SK-N-MC (cell line): ENCODE results near the gene WHAMM.

Experiments
- DNase-seq: peaks from one replicate; pipeline ENCODE4 v3.0.0-alpha.2; 2011; ENCODE audit warnings: low read depth, low spot score
- H3K27ac ChIP-seq: fragments of 200-600 bp; sonication (generic); 2 replicates; pipeline ENCODE4 v1.5.1; 2016; ENCODE audit warnings: mixed run types
- H3K36me3 ChIP-seq: fragments of 200-600 bp; sonication (generic); 2 replicates; pipeline ENCODE4 v1.6.1; 2017; ENCODE audit warnings: antibody characterized with exemption, low read length, mixed read lengths; ENCODE audit not compliant: insufficient read depth
- H3K4me3 ChIP-seq: fragments of 200-600 bp; sonication (generic); 2 replicates; pipeline ENCODE4 v1.5.1; 2016
- H3K9ac ChIP-seq: fragments of 200-600 bp; sonication (generic); 2 replicates; pipeline ENCODE4 v1.8.0; 2017; ENCODE audit warnings: mixed run types, mixed read lengths; ENCODE audit not compliant: insufficient read length
- H3K9me3 ChIP-seq: fragments of 200-600 bp; sonication (generic); 2 replicates; pipeline ENCODE4 v1.6.1; 2017; ENCODE audit warnings: low read depth, mild to moderate bottlenecking, antibody characterized with exemption, low read length, moderate library complexity, mixed read lengths
- EZH2 ChIP-seq: fragments of 200-600 bp; sonication (generic); IDR thresholded peaks from one replicate; pipeline ENCODE4 v1.6.1; 2017; ENCODE audit warnings: antibody characterized with exemption
- FOXP2 ChIP-seq: optimal IDR thresholded peaks from 2 replicates; pipeline ENCODE3; 2011; ENCODE audit warnings: mild to moderate bottlenecking, moderate library complexity; ENCODE audit not compliant: insufficient read depth; ENCODE audit errors: extremely low read length, control extremely low read depth
- POLR2AphosphoS5 ChIP-seq: IDR thresholded peaks from 2 replicates; pipeline ENCODE4 v1.6.1; 2012; ENCODE audit warnings: mild to moderate bottlenecking, low read depth, low read length, borderline replicate concordance

The WHAMM gene

DNA sequence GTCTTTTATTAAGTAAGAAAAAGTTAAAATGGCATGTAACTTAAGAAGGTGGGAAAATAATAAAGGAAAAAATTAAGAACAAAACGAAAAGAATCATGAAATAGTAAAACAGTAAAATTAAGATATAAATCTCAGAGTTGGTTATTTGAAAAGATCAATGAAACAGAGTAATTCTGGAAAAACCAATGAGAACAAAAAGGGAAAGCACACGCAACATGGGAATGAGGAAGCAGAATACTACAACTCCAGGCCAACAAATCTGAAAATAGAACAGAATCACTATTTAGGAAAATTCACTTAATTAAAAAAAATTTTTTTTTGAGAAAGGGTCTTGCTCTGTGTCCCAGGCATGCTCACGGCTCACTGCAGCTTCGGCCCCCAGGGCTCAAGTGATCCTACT, 30.7 kb downstream of the WHAMM start:
- H3K9me3 ChIP-seq: no peaks in the 10 kb centered on the region
- TF ChIP-seq FOXP2: no peak
- TF ChIP-seq EZH2: no peak
- TF ChIP-seq POLR2AphosphoS5: no peak
- no peak overlapping the region for H3K4me3 ChIP-seq
- H3K36me3 ChIP-seq: peaks cover 11% of the 10 kb centered on the region; the same call in 1 of the 2 replicates
- no peak overlapping the region for H3K27ac ChIP-seq
- no peak for DNase-seq
- H3K9ac ChIP-seq: no peak overlapping the region

DNA sequence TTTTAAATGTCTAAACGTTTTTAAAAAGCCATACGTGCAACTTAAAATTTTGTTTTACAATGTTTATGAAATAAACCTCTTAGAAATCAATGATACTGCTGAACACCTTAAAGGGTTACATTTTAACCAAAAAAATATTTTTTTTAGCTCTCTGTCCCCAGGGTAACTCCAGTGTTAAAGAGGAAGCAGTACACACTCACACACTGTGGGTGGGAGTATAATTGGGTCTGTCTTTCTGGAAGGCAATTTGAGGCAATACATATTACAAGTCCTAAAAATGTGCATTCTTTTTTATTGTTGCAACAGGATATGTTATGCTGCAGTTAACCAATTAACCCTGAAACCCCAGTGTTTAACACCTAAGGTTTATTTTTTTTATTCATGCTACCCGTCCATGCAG, 34.1 kb downstream of the WHAMM start:
- Histone ChIP-seq H3K36me3 (no peaks in the 10 kb centered on the region), H3K27ac (no peak overlapping the region), H3K9ac (no peak overlapping the region), H3K9me3 (no peaks in the 10 kb centered on the region), H3K4me3 (no peak overlapping the region)
- DNase-seq: no peak
- TF ChIP-seq FOXP2: no peak
- no peak for TF ChIP-seq EZH2
- TF ChIP-seq POLR2AphosphoS5: no peak

DNA sequence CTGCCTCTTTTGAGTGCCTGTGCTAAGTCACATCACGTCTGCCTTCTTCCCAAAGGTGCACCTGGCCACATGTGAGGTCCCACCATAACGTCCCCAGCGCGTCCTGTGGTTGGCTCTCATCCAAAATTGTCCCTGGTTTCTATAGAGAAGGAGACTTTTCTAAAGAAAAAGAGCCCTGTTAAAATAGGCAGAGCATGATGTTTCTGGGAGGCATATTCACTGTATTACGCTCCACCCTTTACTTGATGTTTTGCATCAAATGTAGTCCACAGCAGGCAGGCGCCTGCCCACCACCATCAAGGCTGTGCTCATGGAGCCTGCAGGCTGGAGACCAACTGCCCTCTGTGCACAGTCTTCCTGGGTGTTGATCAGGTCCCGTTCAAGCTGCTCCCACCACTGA, 36.3 kb downstream of the WHAMM start:
- no peak for DNase-seq
- TF ChIP-seq FOXP2: no peak
- TF ChIP-seq POLR2AphosphoS5: no peak
- no peak for TF ChIP-seq EZH2
- Histone ChIP-seq H3K9me3 (no peaks in the 10 kb centered on the region), H3K4me3 (no peak overlapping the region), H3K36me3 (no peaks in the 10 kb centered on the region), H3K27ac (no peak overlapping the region), H3K9ac (no peak overlapping the region)

DNA sequence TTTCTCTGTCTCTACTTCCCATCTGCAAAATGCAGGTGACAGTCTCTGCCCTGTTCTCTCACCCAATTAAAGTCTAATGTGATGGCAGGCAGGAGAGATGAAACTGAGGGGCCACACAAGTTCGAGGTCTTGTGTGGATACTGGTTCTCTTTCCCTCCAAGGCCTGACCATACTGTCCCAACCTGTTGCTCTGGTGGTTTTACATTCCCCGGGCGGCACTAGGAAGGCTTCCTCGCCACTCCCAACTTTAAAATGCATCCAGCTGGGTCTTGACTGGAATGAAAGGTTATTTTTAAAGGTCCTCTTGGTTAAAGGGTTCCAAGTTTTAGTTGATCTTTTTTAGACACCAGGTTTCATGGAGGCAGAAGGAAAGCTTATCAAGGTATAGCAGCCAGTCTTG, 37.2 kb downstream of the WHAMM start:
- no peak for DNase-seq
- H3K27ac ChIP-seq: no peak overlapping the region
- H3K9me3 ChIP-seq: no peaks in the 10 kb centered on the region
- H3K4me3 ChIP-seq: no peak overlapping the region
- no peak overlapping the region for H3K9ac ChIP-seq
- no peaks in the 10 kb centered on the region for H3K36me3 ChIP-seq
- TF ChIP-seq FOXP2: no peak
- TF ChIP-seq EZH2: no peak
- no peak for TF ChIP-seq POLR2AphosphoS5

DNA sequence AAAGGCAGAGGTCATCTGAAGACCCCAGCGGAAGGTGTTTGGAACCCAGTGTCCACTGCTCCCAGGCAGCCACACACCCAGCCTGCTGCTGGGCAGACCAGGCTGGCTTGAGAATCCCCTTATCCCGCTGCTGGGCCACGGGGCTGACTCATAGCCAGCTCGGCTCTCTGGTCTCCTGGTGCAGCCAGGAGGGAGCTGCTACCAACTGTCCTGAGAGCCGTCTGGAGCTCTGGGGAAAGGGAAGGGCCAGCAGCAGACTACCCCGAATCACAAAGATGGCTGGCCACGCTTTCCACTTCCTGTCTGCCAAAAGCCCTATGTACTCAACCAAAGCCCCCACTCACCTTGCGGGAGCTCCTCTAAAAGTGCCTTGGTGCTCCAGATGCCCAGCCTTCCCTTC, 38.3 kb downstream of the WHAMM start:
- Histone ChIP-seq H3K9ac (no peak overlapping the region), H3K9me3 (no peaks in the 10 kb centered on the region), H3K36me3 (no peaks in the 10 kb centered on the region), H3K4me3 (no peak overlapping the region), H3K27ac (no peak overlapping the region)
- DNase-seq: no peak
- no peak for TF ChIP-seq FOXP2
- TF ChIP-seq EZH2: no peak
- TF ChIP-seq POLR2AphosphoS5: no peak

DNA sequence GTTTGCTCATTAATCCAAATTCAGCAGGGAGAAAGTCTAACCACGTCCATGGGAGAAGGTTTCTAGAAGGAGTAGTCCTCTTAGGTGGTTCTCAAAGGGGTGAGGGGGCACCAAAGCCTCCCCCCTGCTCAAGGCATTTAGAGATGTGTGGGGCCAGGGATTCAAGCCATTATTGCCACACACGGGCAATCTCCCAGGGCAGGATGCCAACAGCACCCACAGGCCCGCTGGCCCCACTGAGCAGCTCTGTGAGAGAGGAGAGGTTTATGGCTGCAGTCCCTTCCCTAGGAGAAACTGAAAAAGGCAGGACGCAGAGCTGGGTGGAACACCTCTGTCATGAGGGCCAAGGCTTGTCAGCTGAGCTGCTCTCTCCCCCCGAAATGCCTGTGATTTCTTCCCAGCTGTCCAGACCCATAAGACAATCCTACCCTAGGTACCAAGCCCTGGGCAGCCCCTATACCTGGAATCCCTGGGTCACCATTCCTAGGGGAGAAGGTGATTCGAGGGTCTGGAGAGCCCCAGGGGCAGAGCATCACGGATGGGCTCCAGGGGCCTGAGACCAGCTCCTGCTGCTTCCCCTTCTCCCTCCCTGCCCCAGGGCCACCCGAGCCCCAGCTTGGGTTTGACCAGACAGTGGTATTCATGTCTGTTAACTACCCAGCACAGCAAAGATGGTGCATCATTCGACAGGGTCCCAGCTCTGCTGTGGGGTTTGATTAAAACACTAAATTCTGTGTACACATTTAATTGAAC, 39.0 kb downstream of the WHAMM start:
- Histone ChIP-seq H3K9me3 (no peaks in the 10 kb centered on the region), H3K9ac (no peak overlapping the region), H3K4me3 (no peak overlapping the region), H3K27ac (no peak overlapping the region), H3K36me3 (no peaks in the 10 kb centered on the region)
- TF ChIP-seq POLR2AphosphoS5 (no peak), FOXP2 (no peak), EZH2 (no peak)
- no peak for DNase-seq

DNA sequence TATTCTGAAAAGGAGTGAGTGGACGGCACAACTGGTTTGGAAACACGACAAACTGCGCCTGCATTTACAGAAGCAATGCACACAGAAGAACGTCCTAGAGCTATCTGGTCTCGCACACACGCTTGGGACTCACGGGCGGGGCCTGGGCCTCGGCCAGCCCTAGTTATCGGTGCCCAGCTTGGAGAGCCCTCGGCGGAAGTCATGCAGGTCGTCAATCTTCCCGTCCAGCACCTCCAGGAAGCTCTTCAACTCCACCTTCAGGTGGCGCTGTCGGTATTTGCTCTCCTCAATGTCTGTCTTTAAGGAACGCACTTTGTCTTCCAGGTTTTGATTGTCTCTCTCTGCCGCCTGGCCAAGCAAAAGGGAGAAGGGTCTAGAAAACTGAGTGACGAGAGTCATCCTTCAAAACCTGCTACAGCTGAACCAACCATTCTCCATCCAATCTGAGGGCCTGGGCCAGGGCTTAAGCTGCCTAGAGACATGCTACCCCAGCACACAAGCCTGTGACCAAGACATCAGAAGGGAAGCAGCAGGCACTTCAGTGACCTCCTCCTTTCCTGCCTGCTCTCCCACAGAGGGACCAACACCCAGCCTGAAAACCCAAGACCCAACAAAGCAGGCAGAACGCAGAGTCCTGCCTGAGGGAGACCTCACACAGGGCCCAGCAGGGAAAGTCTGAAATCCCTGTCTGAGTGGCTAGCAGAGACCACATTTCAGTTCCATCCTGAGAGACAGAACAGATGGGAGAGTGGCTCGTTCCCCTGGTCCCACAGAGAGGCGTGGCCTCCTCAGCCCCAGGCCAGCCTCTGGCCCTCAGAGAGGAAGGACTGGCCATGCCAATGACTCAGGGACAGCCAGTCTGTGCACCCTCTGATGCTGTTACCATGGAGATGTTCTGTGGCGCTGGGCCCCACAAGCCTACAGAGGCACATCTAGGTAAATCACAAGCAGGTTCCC, 40.4 kb downstream of the WHAMM start:
- DNase-seq: no peak
- H3K27ac ChIP-seq: no peak overlapping the region
- no peaks in the 10 kb centered on the region for H3K36me3 ChIP-seq
- no peak overlapping the region for H3K4me3 ChIP-seq
- H3K9ac ChIP-seq: no peak overlapping the region
- H3K9me3 ChIP-seq: no peaks in the 10 kb centered on the region
- TF ChIP-seq POLR2AphosphoS5 (no peak), EZH2 (no peak), FOXP2 (no peak)

DNA sequence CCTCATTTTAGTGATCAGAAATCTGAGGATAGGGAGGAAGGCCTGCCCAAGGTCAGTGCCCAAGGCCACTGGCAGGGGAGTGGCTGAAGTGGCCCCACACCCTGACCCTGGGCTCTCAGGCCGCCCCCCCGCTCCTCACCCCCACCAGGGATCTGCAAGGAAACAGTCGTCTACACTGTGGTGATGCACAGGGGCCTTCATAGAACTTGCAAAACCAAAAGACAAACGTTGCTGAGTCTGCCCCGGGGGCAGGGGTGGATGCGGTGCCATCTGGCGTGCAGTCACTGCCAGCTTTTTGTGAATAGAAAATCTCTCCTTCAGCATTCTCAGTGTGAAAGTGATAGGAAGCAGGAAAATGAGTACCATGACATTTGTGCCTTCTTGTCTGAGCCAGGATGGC, 41.3 kb downstream of the WHAMM start:
- no peaks in the 10 kb centered on the region for H3K9me3 ChIP-seq
- peak overlapping the region; percentile 36; the same call in 1 of the 2 replicates for H3K4me3 ChIP-seq
- TF ChIP-seq EZH2 (no peak), POLR2AphosphoS5 (no peak), FOXP2 (no peak)
- no peak overlapping the region for H3K9ac ChIP-seq
- no peaks in the 10 kb centered on the region for H3K36me3 ChIP-seq
- DNase-seq: peak; percentile 16
- H3K27ac ChIP-seq: no peak overlapping the region
